GM10248 (cell line): ENCODE data around the gene CENPC.

Experiments
- CTCF ChIA-PET: fragments of 300-600 bp; sonication (Branson Sonifier 250); formaldehyde crosslinking; extraction: SDS; loops from one replicate; lab custom pipeline; 2021; ENCODE audit warnings: antibody characterized with exemption; lab: Yijun Ruan, JAX
- POLR2A ChIA-PET: fragments of 350-650 bp; sonication (Branson Sonifier 250); formaldehyde crosslinking; extraction: SDS; loops from one replicate; lab custom pipeline; 2020; ENCODE audit warnings: antibody characterized with exemption; lab: Yijun Ruan, JAX
- DNase-seq: peaks from one replicate; pipeline ENCODE4 v3.0.0; 2012; ENCODE audit errors: extremely low spot score
- CTCF ChIP-seq: IDR thresholded peaks from 2 replicates; pipeline ENCODE4 v1.5.1; 2012; ENCODE audit warnings: mild to moderate bottlenecking, low read depth; ENCODE audit errors: extremely low read depth, missing control alignments, control extremely low read depth

CENPC gene

GRCh38 chr4:67437974-67438713 lies 107.2 kb downstream of the CENPC start:
- POLR2A ChIA-PET = no interaction called here
- CTCF ChIA-PET = no interaction called here
- TF ChIP-seq CTCF = no peak
- DNase-seq = no peak

GRCh38 chr4:67436742-67437141 lies 108.6 kb downstream of the CENPC start:
- no peak for DNase-seq
- no peak for TF ChIP-seq CTCF
- ChIA-PET POLR2A (no interaction called here), CTCF (interaction anchor here (0.6 to 1.4 kb wide), 4 partner anchors 10 to 573 kb away, joined by 3 read pairs; partner anchors contain the start of gene STAP1)

- no peak for DNase-seq
- no peak for TF ChIP-seq CTCF
- ChIA-PET POLR2A (no interaction called here), CTCF (no interaction called here)
Observed at GRCh38 chr4:67430989-67431388, 114.3 kb downstream of the CENPC start.

GRCh38 chr4:67428819-67429218 lies 116.5 kb downstream of the CENPC start:
- no peak for TF ChIP-seq CTCF
- CTCF ChIA-PET = no interaction called here
- POLR2A ChIA-PET = no interaction called here
- no peak for DNase-seq
